T-helper 1 cell (primary cell): ENCODE measurements around the gene FAM120B.

Source experiments
- DNase-seq, 5 donors: peaks; one replicate each; pipeline ENCODE4 v3.0.0-alpha.2; 2012 to 2020

The FAM120B gene

GRCh38 chr6:170446841-170447560 is 140.4 kb downstream of the FAM120B start:
- no peak for DNase-seq

GRCh38 chr6:170447561-170447930 is 141.0 kb downstream of the FAM120B start:
- no peak for DNase-seq

GRCh38 chr6:170448317-170448716 is 141.8 kb downstream of the FAM120B start:
- DNase-seq, result no peak

GRCh38 chr6:170448751-170449630 is 142.4 kb downstream of the FAM120B start:
- DNase-seq, result no peak

- DNase-seq, result no peak
Measured at GRCh38 chr6:170449835-170450753, 143.5 kb downstream of the FAM120B start.

GRCh38 chr6:170450916-170451761 is 144.6 kb downstream of the FAM120B start:
- DNase-seq, result no peak

- no peak for DNase-seq
Measured at GRCh38 chr6:170451762-170452651, 145.4 kb downstream of the FAM120B start.

GRCh38 chr6:170452767-170453545 is 146.4 kb downstream of the FAM120B start:
- DNase-seq, result no peak

GRCh38 chr6:170453586-170454511 is 147.3 kb downstream of the FAM120B start:
- DNase-seq, result no peak

GRCh38 chr6:170454512-170455285 is 148.1 kb downstream of the FAM120B start:
- DNase-seq, result no peak

- no peak for DNase-seq
Measured at GRCh38 chr6:170455335-170455979, 148.9 kb downstream of the FAM120B start.

- no peak for DNase-seq
Measured at GRCh38 chr6:170456334-170456733, 149.8 kb downstream of the FAM120B start.
